Keratinocyte (primary cell): ENCODE measurements around the gene CD4.

Source experiments
- EZH2 ChIP-seq: IDR thresholded peaks from one replicate; pipeline ENCODE4 v1.6.1; 2012; ENCODE audit warnings: inconsistent platforms, mild to moderate bottlenecking, low read length, moderate library complexity
- TF ChIP-seq, protein P1 (sequence below), 3 experiments: IDR thresholded peaks in 1 of 3; conservative IDR thresholded peaks in 1 of 3; optimal IDR thresholded peaks in 1 of 3; 2 replicates in 2 of 3; 3 replicates in 1 of 3; pipeline versions ENCODE3 to v1.5.1; 2011; ENCODE audit warnings: low read length in 3 of 3, mild to moderate bottlenecking in 3 of 3, moderate library complexity in 2 of 3, control low read depth in 1 of 3, inconsistent platforms in 1 of 3; ENCODE audit not compliant: insufficient read depth in 2 of 3; ENCODE audit errors: extremely low read depth in 1 of 3

DNA sequence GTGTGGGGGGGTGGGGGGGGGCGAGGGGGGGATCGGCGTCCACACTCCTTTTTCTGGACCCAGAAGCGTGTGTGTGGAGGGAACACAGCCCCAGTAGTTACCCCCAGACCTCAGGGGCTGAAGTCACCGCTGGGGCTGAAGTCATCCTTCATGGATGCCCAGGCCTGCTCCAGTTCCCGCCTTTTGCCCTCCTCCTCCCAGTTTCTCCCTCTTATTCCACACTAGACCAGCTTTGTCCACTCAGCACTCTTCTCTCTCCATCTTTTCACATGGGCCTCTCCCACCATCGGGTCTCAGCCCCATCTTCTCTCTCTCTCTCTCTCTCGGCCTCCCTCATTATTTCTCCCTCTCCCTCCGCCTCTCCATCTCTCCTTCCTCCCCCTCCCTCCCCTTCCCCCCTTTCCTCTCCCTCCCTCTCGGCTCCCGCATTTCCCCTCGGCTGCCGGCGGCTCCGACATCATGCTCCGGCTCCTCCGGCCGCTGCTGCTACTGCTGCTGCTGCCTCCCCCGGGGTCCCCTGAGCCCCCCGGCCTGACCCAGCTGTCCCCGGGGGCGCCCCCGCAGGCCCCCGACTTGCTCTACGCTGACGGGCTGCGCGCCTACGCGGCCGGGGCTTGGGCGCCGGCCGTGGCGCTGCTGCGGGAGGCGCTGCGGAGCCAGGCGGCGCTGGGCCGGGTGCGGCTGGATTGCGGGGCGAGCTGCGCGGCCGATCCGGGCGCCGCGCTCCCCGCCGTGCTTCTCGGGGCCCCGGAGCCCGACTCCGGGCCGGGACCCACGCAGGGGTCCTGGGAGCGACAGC lies 38.9 kb downstream of the CD4 start, which contains the start of gene P3H3:
- TF ChIP-seq, protein P1, sequence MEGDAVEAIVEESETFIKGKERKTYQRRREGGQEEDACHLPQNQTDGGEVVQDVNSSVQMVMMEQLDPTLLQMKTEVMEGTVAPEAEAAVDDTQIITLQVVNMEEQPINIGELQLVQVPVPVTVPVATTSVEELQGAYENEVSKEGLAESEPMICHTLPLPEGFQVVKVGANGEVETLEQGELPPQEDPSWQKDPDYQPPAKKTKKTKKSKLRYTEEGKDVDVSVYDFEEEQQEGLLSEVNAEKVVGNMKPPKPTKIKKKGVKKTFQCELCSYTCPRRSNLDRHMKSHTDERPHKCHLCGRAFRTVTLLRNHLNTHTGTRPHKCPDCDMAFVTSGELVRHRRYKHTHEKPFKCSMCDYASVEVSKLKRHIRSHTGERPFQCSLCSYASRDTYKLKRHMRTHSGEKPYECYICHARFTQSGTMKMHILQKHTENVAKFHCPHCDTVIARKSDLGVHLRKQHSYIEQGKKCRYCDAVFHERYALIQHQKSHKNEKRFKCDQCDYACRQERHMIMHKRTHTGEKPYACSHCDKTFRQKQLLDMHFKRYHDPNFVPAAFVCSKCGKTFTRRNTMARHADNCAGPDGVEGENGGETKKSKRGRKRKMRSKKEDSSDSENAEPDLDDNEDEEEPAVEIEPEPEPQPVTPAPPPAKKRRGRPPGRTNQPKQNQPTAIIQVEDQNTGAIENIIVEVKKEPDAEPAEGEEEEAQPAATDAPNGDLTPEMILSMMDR (optimal IDR thresholded peaks at IDR 0.05 in 1 of 3, IDR thresholded peaks at IDR 0.05 in 1 of 3, conservative IDR thresholded peaks at IDR 0.05 in 1 of 3; ENCODE audit: extremely low read depth in 1 of 3, insufficient read depth in 2 of 3, low read length in 3 of 3), result no peak
- TF ChIP-seq EZH2, result no peak
